ENCODE measurements around the gene TAS2R7.

Gene TAS2R7

GRCh38 chr12:10811883-10812536 lies 9.6 kb upstream of the TAS2R7 start:
- no peaks in the 10 kb centered on the region for H3K9me3 ChIP-seq (ENCODE audit: control insufficient read depth, insufficient read depth, low read depth, low read length)
- H3K4me1 ChIP-seq (ENCODE audit: control insufficient read depth, insufficient read depth, low read length) = no peaks in the 10 kb centered on the region
- ChIA-PET POLR2A (no interaction called here), CTCF (no interaction called here)
- H3K4me3 ChIP-seq (ENCODE audit: low read depth, low read length) = no peak overlapping the region
- no peak overlapping the region for H3K27ac ChIP-seq (ENCODE audit: extremely low read depth, low read depth, low read length)
- no peaks in the 10 kb centered on the region for H3K36me3 ChIP-seq (ENCODE audit: control insufficient read depth in 2 of 2, insufficient read depth in 1 of 2, low read length in 2 of 2)
- TF ChIP-seq, protein P1, sequence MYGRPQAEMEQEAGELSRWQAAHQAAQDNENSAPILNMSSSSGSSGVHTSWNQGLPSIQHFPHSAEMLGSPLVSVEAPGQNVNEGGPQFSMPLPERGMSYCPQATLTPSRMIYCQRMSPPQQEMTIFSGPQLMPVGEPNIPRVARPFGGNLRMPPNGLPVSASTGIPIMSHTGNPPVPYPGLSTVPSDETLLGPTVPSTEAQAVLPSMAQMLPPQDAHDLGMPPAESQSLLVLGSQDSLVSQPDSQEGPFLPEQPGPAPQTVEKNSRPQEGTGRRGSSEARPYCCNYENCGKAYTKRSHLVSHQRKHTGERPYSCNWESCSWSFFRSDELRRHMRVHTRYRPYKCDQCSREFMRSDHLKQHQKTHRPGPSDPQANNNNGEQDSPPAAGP (tag by site-specific recombination; IDR thresholded peaks at IDR 0.05) = no peak
- no peak for TF ChIP-seq ZNF140 (tag by site-specific recombination; IDR thresholded peaks at IDR 0.05)
- TF ChIP-seq, protein P2, sequence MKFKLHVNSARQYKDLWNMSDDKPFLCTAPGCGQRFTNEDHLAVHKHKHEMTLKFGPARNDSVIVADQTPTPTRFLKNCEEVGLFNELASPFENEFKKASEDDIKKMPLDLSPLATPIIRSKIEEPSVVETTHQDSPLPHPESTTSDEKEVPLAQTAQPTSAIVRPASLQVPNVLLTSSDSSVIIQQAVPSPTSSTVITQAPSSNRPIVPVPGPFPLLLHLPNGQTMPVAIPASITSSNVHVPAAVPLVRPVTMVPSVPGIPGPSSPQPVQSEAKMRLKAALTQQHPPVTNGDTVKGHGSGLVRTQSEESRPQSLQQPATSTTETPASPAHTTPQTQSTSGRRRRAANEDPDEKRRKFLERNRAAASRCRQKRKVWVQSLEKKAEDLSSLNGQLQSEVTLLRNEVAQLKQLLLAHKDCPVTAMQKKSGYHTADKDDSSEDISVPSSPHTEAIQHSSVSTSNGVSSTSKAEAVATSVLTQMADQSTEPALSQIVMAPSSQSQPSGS (tag by site-specific recombination; IDR thresholded peaks at IDR 0.05; ENCODE audit: low read depth) = peak; percentile 52
- TF ChIP-seq ZNF426 (tag by site-specific recombination; IDR thresholded peaks at IDR 0.05) = no peak
- TF ChIP-seq ZNF311 (tag by site-specific recombination; IDR thresholded peaks at IDR 0.05; ENCODE audit: borderline replicate concordance) = no peak

- Histone ChIP-seq H3K4me1 (ENCODE audit: control insufficient read depth, insufficient read depth, low read length) (no peaks in the 10 kb centered on the region), H3K36me3 (ENCODE audit: control insufficient read depth in 2 of 2, insufficient read depth in 1 of 2, low read length in 2 of 2) (no peaks in the 10 kb centered on the region), H3K9me3 (ENCODE audit: control insufficient read depth, insufficient read depth, low read depth, low read length) (no peaks in the 10 kb centered on the region), H3K4me3 (ENCODE audit: low read depth, low read length) (no peak within 1 kb of the TSS), H3K27ac (ENCODE audit: extremely low read depth, low read depth, low read length) (no peak within 1 kb of the TSS)
- ChIA-PET POLR2A (no interaction called here), CTCF (no interaction called here)
- TF ChIP-seq ZNF354C (tag by site-specific recombination; IDR thresholded peaks at IDR 0.05; ENCODE audit: borderline replicate concordance, low read depth) = no peak
- TF ChIP-seq ZNF350 (tag by site-specific recombination; IDR thresholded peaks at IDR 0.05) = no peak
- no peak for TF ChIP-seq ZNF211 (tag by site-specific recombination; IDR thresholded peaks at IDR 0.05; ENCODE audit: low read depth)
- no peak for TF ChIP-seq ZNF26 (tag by site-specific recombination; IDR thresholded peaks at IDR 0.05)
- TF ChIP-seq ZNF488 (tag by site-specific recombination; IDR thresholded peaks at IDR 0.05) = no peak
These were observed 7.6 kb upstream of the TAS2R7 start, which contains the start of gene TAS2R9 for GRCh38 chr12:10810068-10810467. Gene TAS2R9, minus strand, starts transcription at chr12:10810168. Its CDS starts 93 bp downstream, at chr12:10810075.

DNA sequence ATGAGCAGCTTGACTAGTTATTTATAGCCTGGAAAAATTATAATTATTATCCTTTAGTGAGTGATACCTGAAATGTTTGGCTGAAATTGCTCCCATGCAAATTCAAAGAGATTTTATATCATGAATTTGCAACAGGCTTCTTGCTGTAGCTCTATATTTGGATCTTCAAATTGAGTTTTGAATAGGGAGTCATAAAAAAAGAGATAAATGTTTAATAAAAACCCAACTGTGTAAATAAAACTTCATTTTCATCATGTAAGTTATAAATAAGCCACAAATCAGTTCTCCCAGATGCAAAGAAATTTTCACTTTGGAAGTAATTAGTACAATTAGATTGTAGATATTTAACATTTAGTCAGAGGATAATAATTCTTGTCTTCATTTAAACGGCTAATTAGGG lies 4.8 kb upstream of the TAS2R7 start, which contains the start of gene TAS2R8:
TAS2R8 (minus strand) TSS at position 101 of the 400 bp plus-strand sequence. CDS start 306 bp downstream, outside the sequence.
- H3K4me3 ChIP-seq (ENCODE audit: low read depth, low read length) = no peak within 1 kb of the TSS
- no peak within 1 kb of the TSS for H3K27ac ChIP-seq (ENCODE audit: extremely low read depth, low read depth, low read length)
- H3K9me3 ChIP-seq (ENCODE audit: control insufficient read depth, insufficient read depth, low read depth, low read length) = no peaks in the 10 kb centered on the region; the same call in 1 of the 2 replicates
- no peaks in the 10 kb centered on the region for H3K36me3 ChIP-seq (ENCODE audit: control insufficient read depth in 2 of 2, insufficient read depth in 1 of 2, low read length in 2 of 2)
- TF ChIP-seq, protein P3, sequence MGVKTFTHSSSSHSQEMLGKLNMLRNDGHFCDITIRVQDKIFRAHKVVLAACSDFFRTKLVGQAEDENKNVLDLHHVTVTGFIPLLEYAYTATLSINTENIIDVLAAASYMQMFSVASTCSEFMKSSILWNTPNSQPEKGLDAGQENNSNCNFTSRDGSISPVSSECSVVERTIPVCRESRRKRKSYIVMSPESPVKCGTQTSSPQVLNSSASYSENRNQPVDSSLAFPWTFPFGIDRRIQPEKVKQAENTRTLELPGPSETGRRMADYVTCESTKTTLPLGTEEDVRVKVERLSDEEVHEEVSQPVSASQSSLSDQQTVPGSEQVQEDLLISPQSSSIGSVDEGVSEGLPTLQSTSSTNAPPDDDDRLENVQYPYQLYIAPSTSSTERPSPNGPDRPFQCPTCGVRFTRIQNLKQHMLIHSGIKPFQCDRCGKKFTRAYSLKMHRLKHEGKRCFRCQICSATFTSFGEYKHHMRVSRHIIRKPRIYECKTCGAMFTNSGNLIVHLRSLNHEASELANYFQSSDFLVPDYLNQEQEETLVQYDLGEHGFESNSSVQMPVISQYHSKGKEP (tag by site-specific recombination; IDR thresholded peaks at IDR 0.05) = no peak
- TF ChIP-seq ZNF837 (tag by site-specific recombination; IDR thresholded peaks at IDR 0.05) (no peak), OSR2 (tag by site-specific recombination; IDR thresholded peaks at IDR 0.05) (no peak), ZNF23 (tag by site-specific recombination; IDR thresholded peaks at IDR 0.05; ENCODE audit: borderline replicate concordance) (no peak), ZNF529 (tag by site-specific recombination; IDR thresholded peaks at IDR 0.05; ENCODE audit: insufficient replicate concordance) (no peak), ZNF785 (tag by site-specific recombination; IDR thresholded peaks at IDR 0.05) (no peak), REPIN1 (tag by site-specific recombination; IDR thresholded peaks at IDR 0.05; ENCODE audit: low read depth) (no peak), ZFP69B (tag by site-specific recombination; IDR thresholded peaks at IDR 0.05) (no peak), ZNF121 (tag by site-specific recombination; IDR thresholded peaks at IDR 0.05) (no peak)
- ChIA-PET CTCF (no interaction called here), POLR2A (no interaction called here)
- H3K4me1 ChIP-seq (ENCODE audit: control insufficient read depth, insufficient read depth, low read length) = no peaks in the 10 kb centered on the region
